ENCODE results near the gene MGAT4A.

MGAT4A gene

GRCh38 chr2:98705333-98705617, 25.7 kb downstream of the MGAT4A start:
- Histone ChIP-seq H3K9me3 (replicated peaks; ENCODE audit: insufficient read depth, low read length) (no peaks in the 10 kb centered on the region), H3K79me2 (ENCODE audit: low read length) (no peaks in the 10 kb centered on the region), H2AFZ (ENCODE audit: low read length) (no peak overlapping the region), H3K27ac (ENCODE audit: low read length) (no peak overlapping the region), H3K9ac (ENCODE audit: low read length) (no peak overlapping the region), H3K27me3 (replicated peaks; ENCODE audit: insufficient read depth, low read length) (no peaks in the 10 kb centered on the region), H3K4me3 (ENCODE audit: low read length) (no peak overlapping the region), H3K4me2 (ENCODE audit: low read depth, low read length) (no peak overlapping the region), H3F3A (ENCODE audit: insufficient read depth, low read length) (no peaks in the 10 kb centered on the region), H3K9me2 (replicated peaks; ENCODE audit: insufficient read depth, low read length) (no peaks in the 10 kb centered on the region), H4K20me1 (ENCODE audit: insufficient read depth, low read length) (no peaks in the 10 kb centered on the region), H3K4me1 (ENCODE audit: low read length) (no peaks in the 10 kb centered on the region), H3K36me3 (replicated peaks; ENCODE audit: insufficient read depth, low read length) (no peaks in the 10 kb centered on the region)
- DNase-seq: no peak
- TF ChIP-seq CTCF (IDR thresholded peaks at IDR 0.05; ENCODE audit: low read length): no peak
- TF ChIP-seq EZH2phosphoT487 (IDR thresholded peaks at IDR 0.05; ENCODE audit: low read length): no peak
- TF ChIP-seq EZH2 (optimal IDR thresholded peaks at IDR 0.05; ENCODE audit: low read depth, low read length): no peak

GRCh38 chr2:98704499-98705332, 26.2 kb downstream of the MGAT4A start:
- Histone ChIP-seq H3K79me2 (ENCODE audit: low read length) (no peaks in the 10 kb centered on the region), H3K36me3 (replicated peaks; ENCODE audit: insufficient read depth, low read length) (no peaks in the 10 kb centered on the region), H3K4me2 (ENCODE audit: low read depth, low read length) (no peak overlapping the region), H3K27ac (ENCODE audit: low read length) (no peak overlapping the region), H3K4me1 (ENCODE audit: low read length) (no peaks in the 10 kb centered on the region), H3K9me3 (replicated peaks; ENCODE audit: insufficient read depth, low read length) (no peaks in the 10 kb centered on the region), H2AFZ (ENCODE audit: low read length) (no peak overlapping the region), H4K20me1 (ENCODE audit: insufficient read depth, low read length) (no peaks in the 10 kb centered on the region), H3K27me3 (replicated peaks; ENCODE audit: insufficient read depth, low read length) (no peaks in the 10 kb centered on the region), H3K4me3 (ENCODE audit: low read length) (no peak overlapping the region), H3K9ac (ENCODE audit: low read length) (no peak overlapping the region), H3K9me2 (replicated peaks; ENCODE audit: insufficient read depth, low read length) (no peaks in the 10 kb centered on the region), H3F3A (ENCODE audit: insufficient read depth, low read length) (no peaks in the 10 kb centered on the region)
- TF ChIP-seq EZH2phosphoT487 (IDR thresholded peaks at IDR 0.05; ENCODE audit: low read length) (no peak), CTCF (IDR thresholded peaks at IDR 0.05; ENCODE audit: low read length) (no peak), EZH2 (optimal IDR thresholded peaks at IDR 0.05; ENCODE audit: low read depth, low read length) (no peak)
- no peak for DNase-seq

- H3F3A ChIP-seq (ENCODE audit: insufficient read depth, low read length): no peaks in the 10 kb centered on the region
- no peak overlapping the region for H3K27ac ChIP-seq (ENCODE audit: low read length)
- no peaks in the 10 kb centered on the region for H3K79me2 ChIP-seq (ENCODE audit: low read length)
- no peak overlapping the region for H2AFZ ChIP-seq (ENCODE audit: low read length)
- no peak for DNase-seq
- H4K20me1 ChIP-seq (ENCODE audit: insufficient read depth, low read length): no peaks in the 10 kb centered on the region
- no peak overlapping the region for H3K4me2 ChIP-seq (ENCODE audit: low read depth, low read length)
- no peak overlapping the region for H3K9ac ChIP-seq (ENCODE audit: low read length)
- TF ChIP-seq EZH2 (optimal IDR thresholded peaks at IDR 0.05; ENCODE audit: low read depth, low read length) (no peak), EZH2phosphoT487 (IDR thresholded peaks at IDR 0.05; ENCODE audit: low read length) (no peak), CTCF (IDR thresholded peaks at IDR 0.05; ENCODE audit: low read length) (no peak)
- no peaks in the 10 kb centered on the region for H3K9me2 ChIP-seq (replicated peaks; ENCODE audit: insufficient read depth, low read length)
- H3K4me1 ChIP-seq (ENCODE audit: low read length): no peaks in the 10 kb centered on the region
- no peaks in the 10 kb centered on the region for H3K9me3 ChIP-seq (replicated peaks; ENCODE audit: insufficient read depth, low read length)
- H3K36me3 ChIP-seq (replicated peaks; ENCODE audit: insufficient read depth, low read length): no peaks in the 10 kb centered on the region
- H3K27me3 ChIP-seq (replicated peaks; ENCODE audit: insufficient read depth, low read length): no peaks in the 10 kb centered on the region
- H3K4me3 ChIP-seq (ENCODE audit: low read length): no peak overlapping the region
Measured at GRCh38 chr2:98703738-98704137, 27.2 kb downstream of the MGAT4A start.

Data from MM.1S (cell line).